GM21390 (cell line): ENCODE results near the gene SPECC1L.

Source experiments
- ATAC-seq: cut with Tn5 transposase; IDR thresholded peaks from one replicate; pipeline ENCODE4 v1.9.1; 2021; ENCODE audit not compliant: unreplicated experiment

The SPECC1L gene

DNA sequence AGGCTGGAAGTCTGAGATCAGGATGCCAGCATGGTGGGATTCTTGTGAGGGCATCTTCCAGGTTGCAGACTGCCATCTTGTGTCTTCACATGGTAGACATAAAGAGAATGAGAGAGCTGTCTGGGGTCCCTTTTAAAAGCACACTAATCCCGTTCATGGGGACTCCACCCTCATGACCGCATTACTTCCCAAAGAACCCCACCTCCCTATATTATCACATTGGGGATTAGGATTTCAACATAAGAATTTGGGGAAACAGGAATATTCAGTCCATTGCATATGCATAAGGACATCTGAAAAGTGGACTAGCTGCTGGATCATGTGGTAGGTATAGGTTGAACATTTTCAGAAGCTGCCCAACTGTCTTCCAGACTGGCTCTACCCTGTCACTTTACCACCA lies 123.6 kb downstream of the SPECC1L start:
- ATAC-seq: no peak

DNA sequence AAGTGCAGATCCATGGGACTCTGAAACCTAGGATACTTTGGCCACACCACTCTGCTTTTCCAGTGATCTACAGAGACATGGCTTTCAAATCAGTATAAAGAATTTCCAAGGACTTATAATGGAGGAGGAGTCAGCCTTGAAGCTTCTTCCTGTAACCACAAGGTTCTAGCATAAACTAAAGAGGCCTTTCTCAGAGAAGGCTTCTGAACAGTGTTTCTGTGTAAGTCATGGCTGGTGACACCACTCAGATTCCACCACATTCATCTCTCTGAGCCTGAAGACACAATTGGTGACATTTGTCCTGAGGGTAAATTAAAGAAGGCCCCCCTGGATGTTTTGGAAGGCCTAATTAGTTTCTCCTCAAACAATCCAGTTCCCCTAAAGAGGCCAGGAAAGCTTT lies 127.8 kb downstream of the SPECC1L start:
- no peak for ATAC-seq

DNA sequence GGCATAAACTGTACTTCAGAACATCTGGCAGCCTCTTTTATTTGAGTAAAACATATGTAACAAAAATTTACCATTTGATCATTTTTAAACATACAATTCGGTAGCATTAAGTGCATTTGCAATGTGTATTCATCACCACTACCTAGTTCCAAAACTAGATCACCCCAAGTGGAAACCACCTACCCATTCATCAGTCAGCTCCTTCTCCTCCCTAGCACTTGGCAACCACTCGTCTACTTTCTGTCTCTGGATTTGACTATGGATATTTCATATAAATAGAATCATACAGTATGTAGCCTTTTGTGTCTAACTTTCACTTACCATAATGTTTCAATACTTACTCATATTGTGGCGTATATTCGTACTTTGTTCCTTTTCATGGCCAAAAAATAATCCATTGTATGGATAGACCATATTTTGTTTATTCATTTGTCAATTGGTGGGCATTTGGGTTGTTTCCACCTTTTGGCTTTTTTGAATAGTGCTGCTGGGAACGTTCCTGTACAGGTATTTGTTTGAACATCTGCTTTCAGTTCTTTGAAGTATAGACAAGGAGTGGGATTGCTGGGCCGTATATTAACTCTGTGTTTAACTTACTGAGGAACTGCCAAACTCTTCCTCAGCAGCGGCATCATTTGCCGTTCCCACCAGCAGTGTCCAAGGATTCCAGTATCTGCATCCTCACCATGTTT lies 129.5 kb downstream of the SPECC1L start:
- ATAC-seq: no peak

DNA sequence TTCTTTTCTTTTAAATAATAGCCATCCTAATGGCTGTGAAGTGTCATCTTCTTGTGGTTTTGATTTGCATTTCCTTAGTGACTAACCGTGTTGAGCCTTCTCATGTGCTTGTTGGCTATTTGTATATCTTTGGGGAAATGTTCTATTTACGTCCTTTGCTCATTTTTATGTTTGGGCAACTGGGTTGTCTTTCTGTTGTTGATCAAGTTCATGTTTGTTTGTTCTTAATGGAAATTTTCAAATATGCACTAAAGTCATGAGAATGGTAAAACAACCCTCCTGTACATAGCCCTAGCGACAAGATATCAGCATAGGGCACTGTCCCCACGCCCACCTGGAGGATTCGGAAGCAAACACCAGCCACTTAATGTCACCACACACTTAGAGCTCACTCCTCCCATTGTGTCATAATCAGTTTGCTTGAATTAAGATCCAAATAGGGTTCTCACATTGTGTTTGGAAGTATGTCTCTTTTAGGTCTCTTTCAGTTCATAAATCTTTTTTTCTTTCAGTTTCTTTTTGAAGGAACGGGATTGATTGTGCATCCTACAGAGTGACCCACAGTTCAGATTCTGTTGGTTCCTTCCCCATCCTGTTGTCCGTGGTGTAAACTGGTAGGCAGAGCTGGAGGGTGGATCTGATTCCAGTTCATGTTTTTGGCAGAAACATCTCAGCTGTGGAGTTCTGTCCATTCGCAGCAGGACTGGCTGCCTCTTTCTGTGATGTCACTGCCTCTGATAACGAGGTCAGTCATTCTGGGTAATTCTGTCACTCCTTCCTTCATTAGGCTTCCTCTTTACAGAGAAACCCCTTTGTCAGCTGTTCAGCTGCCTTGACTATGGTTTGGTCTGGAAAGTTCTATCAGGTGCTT lies 130.3 kb downstream of the SPECC1L start:
- no peak for ATAC-seq

DNA sequence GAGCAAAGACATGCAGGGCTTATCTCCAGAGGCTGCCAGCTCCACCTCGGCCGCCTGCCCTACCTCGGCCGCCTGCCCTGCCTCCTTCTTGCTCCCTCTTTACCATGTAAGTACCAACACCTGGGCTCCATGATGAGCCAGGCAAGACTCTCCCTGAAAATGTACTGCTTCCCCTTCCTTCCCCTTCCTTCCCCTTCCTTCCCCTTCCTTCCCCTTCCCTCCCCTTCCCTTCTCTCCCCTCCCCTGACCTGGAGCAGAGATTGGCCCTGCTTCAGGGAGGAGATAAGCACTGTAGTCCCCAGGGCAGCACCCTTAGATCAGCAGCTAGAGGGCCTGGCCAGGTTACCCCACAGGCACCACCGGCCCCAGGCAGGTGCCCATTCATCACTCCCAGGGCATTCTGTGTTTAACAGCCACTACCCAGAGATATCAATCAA lies 131.3 kb downstream of the SPECC1L start:
- no peak for ATAC-seq

DNA sequence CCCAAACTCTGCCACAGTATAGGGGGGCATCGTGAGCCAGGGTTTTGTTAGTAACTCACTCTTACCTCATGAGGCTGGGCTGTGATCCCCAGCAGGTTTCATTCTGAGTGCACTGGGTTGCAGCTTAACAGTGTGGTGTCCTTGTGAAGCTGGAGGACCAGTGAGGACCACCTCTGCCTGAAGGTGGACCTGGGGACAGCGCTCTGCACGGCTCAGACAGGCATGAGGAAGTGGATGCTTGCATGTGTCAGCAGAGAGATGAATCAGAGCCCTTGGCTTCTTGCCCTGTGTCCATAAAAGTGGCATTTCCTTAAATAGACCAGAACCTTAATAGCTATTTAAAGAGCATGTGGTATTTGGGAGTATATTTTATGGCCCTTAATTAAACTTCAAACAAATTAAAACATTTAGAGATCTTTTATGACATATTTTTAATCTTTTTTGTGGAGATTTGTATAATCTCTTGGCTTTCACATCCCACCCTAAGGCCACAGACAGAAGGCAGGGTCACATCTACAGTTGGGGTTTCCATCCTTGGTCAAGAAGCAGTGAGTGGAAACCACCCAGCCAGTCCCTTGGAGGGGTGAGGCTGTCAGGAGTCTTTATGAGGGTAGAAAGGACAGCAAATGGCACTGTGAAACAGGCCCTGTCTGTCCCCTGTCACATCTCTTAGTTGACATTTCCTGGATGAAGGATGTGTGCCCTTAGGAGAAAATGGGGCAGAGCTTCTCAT lies 132.0 kb downstream of the SPECC1L start:
- no peak for ATAC-seq

DNA sequence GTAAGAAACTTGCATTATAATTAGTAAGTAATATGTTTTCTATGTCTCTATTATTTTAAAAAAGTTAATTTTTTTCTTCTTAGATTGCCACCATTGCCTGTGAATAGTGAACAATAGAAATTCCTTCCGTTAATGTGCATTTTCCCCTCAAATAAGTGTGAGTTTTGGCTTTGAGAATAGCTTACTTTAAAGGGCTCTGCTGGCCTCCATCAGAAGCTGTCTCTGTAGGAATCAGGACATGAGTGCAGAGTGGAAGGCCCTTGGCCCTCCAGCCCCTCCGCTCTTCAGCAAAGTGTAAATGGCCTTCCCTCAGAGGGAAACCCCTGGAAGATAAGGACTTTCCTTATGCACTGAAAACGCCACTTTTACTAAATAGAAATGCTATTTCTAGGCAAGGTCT lies 132.7 kb downstream of the SPECC1L start:
- ATAC-seq: no peak

DNA sequence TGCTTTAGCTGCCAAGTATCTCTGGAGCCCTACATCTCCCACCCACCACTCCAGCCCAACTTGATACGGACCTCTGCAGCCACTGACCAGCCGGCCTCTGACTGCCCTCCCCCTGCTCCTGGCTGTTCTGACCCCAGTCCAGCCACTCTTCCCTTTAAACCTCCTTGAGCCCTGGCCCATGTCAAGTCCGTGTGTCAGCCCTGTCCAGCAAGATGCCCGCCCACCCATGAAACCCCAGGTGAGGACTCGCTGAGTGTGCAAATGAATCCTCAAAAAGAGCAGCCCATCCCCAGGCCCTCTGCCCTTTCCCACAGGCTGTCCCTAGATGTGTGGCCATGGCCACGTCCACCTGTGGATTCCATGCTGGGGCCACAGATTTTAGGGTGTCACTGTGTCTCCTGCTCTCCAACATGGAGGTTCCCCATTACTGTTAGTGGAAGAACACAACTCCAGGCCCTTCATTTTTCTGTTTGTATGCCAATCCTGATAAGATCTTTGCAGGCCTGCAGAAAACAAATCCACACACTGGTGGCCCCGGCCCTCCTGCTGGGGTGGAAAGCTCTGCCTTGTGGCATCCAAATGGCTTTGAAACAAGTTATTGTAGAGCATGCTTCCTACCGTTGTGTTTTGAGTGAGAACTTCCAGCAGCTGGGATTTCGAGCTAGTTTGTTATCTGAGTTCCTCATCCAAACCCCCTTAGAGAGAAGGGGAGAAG lies 134.1 kb downstream of the SPECC1L start:
- ATAC-seq: no peak

DNA sequence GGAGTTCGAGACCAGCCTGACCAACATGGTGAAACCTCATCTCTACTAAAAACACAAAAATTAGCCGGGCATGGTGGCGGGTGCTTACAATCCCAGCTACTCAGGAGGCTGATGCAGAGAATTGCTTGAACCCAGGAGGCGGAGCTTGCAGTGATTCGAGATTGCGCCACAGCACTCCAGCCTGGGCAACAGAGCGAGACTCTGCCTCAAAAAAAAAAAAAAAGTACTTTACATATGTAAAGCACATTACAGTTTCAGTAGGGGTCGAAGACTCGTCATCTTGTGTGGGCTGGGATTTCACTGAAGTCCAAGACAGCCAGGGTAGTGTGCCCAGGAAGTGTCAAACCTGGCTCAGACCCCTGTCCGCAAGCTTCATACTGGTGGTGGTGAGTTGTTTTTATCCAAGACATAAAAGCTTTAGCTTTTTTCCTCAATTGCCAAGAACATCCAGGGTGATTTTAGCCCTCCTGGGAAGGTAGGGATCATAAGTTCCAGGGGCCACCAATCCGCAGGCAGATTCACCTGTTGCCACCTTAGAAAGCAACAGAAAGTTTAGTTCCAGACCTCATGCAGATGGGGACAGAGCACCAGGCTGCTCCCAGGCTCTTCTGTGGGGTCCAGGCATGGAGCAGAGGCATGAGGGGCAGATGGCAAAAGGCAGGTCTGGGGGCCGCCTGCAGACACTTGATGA lies 135.1 kb downstream of the SPECC1L start:
- ATAC-seq: no peak

DNA sequence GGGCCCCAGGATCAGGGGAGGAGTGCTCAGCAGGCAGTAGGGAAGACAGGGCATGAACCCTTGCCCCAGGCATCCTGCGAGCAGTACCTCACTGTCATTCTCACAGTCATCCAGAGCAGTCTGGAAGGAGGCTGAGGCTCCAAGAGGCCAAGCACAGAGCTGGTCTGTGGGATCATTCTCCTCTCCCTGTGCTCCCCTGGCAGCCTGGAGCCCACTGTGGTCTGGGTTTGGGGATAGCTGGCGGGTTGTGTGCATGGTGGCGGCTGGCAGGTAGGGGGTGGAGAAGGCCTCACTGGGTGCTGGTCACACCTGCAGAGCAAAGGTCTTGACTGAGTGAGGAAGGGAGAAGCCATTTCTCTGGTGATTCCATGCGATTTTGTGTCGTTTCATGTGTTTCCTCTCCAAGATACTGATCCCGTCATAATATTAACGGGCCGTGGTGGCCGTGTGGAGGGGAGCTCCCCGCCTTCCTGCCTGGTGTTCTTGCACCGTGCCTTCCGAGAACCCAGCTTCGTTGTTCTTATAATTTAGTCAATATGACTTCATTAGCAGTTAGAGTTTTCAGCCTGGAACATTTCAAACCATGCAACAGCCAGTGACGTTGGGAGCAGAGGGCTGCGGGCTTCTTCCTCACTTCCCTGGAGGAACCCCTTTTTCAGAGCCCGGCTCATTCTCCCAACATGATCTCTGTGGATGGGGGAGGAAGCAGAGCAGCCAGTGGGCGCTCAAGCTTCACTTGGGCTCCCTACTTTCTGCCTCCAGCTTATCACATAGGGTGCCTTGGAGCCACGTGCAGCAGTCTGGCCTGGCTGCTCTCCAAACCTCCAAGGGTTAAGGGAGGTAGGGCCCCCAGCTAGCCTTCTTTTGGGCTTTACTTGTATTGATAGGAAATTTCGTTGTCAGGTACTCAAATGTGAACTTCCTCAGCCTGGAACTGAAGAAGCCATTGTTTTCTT lies 136.0 kb downstream of the SPECC1L start:
- ATAC-seq: no peak

DNA sequence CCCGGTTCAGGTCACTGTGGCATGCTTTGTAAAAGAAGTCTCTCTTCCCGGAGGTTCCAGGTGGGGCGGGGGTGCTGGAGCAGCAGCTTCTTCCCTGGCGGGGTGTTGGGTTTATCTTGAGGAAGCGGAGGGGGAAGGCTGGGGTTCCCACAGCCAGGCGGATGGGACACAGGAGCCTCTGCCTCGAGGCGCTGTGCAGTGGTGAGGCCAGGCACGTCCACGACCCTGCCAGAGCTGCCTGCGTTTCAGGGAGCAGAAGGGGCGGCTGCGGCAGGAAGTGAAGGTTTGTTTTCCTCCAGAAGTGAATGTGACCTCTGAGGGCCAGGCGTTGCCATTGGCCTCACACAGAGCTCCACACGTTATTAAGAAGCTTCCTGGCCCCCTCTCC lies 136.6 kb downstream of the SPECC1L start:
- ATAC-seq: no peak

DNA sequence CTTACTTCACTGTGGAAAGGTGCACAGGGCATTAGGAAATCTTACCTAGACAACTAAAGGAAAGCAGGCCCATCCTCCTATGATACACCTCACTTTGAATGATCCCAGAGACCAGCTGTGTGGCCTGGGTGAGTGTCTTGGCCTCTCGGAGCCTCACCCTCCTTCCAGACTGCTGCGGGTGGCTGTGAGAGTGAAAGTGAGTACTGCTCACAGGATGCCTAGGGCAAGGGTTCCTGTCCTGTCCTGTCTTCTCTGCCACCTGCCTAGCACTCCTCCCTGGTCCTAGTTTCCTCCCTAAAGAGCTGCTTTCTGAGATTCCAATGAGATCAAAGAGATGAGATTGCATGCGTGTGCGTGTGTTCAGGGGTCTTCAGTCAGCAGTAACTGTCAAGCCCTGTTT lies 137.3 kb downstream of the SPECC1L start:
- ATAC-seq: no peak

DNA sequence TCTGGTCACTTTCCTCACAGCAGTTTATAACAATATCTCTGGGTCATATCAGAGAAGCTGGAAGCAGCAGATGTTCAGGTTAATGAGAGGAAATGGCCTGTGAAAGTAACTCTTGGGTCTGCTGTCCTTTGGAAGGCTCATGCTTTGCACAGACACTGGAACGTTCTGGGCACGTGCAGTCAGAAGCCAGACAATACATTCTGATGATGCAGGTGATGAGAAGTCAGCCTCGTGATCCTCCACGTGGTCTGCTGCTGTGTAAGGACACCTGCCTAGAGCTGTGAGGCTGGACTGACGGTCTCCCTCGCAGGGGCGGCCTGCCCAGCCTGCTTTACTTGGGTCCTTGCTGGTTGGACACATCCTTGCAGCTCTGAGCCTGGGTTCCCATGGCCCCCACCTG lies 138.0 kb downstream of the SPECC1L start:
- ATAC-seq: no peak

DNA sequence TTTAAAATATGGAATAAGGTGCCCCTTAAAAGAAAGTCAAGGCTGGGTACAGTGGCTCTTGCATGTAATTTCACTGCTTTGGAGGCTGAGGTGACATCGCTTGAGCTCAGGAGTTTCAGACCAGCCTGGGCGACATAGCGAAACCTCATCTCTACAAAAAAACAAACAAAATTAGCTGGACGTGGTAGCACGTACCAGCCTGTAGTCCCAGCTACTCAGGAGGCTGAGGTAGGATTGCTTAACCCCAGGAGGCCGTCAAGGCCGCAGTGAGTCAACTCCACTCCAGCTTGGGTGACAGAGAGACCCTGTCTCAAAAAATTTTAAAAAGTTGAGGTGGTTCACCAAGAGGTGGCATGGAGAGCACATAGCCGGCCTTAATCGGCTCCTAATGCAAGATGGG lies 139.1 kb downstream of the SPECC1L start:
- ATAC-seq: no peak

DNA sequence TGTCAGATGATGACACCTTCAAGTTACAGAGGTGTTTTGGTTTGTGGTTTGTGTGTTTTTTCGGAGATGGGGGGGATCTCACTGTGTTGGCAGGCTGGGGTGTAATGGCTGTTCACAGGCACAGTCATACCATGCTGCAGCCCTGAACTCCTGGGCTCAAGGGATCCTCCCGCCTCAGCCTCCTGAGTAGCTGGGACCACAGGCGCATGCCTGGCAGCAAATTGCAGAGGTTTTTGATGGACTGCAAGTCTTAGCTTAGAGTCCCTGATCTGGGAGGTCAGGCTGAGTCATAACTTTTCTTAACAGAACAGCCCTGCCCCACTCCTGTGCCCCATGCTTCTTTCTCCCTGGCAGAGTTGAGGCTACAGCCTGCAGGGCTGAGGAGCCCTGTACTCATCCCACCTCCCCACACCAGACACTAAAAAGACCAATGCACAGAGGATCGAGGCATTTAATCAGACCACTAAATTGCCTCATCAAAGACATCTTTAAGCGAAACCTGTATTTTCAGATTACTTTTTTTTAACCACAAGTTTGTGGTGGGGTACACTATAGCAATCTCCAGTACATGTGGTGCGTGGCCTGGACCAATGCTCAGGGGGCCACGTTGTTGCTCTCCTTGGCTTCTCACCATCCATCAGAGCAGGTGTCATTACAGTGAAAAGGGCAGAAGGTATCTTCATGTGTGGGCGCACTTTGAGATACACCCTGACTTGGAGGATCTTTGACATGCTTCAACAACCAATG lies 139.7 kb downstream of the SPECC1L start:
- no peak for ATAC-seq

DNA sequence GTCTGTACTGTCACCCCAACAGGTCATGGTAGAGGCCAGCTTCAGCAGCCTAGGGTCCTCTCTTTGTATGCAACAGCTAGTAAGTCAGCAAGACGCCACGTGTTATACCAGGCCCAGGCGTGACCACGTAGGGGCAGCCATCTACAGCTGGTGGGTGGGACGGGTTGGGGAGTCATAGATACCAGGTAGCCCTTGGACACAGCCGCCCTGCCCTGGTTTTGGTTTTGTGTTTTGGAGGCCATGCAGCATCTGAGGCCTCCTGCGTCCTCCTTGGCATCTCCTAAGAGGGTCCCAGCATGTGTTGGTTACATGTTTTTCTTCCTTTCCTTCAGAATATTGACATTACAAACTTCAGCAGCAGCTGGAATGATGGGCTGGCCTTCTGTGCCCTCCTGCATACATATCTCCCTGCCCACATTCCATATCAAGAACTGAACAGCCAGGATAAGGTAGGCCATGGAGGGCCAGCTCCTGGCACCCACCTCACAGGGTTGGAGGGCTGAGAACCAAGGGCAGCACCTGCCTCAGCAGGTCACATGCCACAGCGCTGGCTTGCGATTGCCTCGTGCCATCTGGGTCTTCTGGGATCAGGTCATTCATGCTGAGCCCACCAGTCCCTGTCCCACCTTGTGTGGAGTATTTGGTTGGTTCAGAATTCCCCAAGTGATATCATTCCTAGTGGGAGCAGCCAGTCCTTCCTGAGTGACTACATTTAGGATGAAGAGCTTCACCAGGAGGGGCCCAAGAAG lies 140.8 kb downstream of the SPECC1L start:
- ATAC-seq: no peak

DNA sequence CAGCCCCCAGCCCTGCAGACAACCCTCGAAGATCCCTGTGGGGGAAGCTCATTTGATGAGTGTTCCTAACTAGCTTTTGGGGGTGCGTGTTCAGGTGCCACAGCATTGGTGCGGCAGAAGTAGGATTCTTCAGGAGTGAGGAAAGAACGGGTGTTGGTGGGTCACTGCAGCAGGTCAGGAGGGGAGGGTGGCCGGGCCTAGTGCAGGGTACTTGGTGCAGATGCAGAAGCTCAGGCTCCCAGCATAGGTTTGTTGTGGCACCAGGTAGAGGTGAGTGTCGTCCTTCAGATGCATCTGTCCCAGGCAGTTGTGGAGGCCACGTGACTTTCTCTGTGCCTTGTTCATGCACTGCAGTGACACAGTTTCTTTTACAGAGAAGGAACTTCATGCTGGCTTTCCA lies 141.6 kb downstream of the SPECC1L start:
- ATAC-seq: no peak

DNA sequence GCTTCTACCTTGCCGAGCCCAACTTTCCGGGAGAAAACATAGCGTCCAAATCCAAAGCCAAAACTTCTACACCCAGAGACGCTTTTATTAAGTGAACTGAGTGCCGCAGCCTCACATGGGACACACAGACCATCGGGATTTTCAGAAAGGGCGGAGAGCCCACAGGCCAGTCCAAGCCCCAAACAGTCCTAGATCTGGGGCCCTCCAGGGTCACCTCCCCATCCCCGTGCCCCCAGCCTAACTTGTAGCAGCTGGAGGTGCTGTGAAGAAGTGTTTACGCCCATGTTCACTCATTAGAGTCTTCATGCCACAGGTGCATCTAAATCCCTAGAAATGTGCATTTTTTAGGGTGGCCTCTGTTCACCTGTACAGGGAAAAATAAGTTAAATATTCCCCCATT lies 142.6 kb downstream of the SPECC1L start:
- no peak for ATAC-seq
